Adrenal gland (tissue), 5 donors: ENCODE measurements around the gene NLRC3.

Experiments used
- POLR2A ChIP-seq, 2 donors: fragments of 450-650 bp; IDR thresholded peaks; one replicate each; pipeline ENCODE4 v1.6.1; 2017; ENCODE audit warnings: antibody characterized with exemption in 2 of 2, mild to moderate bottlenecking in 2 of 2, moderate library complexity in 1 of 2
- TF ChIP-seq, protein P1 (sequence below), 6 experiments: fragments of 450-650 bp in 4 of 6; fragments of 200-600 bp in 2 of 6; sonication (generic) in 1 of 6; IDR thresholded peaks; 1 replicate in 5 of 6; 2 replicates in 1 of 6; pipeline versions ENCODE4 v1.5.1 to v1.8.0; 2016 to 2021; ENCODE audit warnings: antibody characterized with exemption in 6 of 6, mild to moderate bottlenecking in 2 of 6, moderate library complexity in 1 of 6
- donor health status: DM: no; HTN: no; CAD: no.

- TF ChIP-seq, protein P1, sequence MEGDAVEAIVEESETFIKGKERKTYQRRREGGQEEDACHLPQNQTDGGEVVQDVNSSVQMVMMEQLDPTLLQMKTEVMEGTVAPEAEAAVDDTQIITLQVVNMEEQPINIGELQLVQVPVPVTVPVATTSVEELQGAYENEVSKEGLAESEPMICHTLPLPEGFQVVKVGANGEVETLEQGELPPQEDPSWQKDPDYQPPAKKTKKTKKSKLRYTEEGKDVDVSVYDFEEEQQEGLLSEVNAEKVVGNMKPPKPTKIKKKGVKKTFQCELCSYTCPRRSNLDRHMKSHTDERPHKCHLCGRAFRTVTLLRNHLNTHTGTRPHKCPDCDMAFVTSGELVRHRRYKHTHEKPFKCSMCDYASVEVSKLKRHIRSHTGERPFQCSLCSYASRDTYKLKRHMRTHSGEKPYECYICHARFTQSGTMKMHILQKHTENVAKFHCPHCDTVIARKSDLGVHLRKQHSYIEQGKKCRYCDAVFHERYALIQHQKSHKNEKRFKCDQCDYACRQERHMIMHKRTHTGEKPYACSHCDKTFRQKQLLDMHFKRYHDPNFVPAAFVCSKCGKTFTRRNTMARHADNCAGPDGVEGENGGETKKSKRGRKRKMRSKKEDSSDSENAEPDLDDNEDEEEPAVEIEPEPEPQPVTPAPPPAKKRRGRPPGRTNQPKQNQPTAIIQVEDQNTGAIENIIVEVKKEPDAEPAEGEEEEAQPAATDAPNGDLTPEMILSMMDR (IDR thresholded peaks at IDR 0.05), result no peak
- TF ChIP-seq POLR2A (IDR thresholded peaks at IDR 0.05), result no peak
Observed at GRCh38 chr16:3625911-3626732, 48.9 kb upstream of the NLRC3 start.
